Stimulated activated CD8-positive, alpha-beta memory T cell treated with anti-CD3 and anti-CD28 coated beads, Interleukin-15, amount 100 ng/mL, for 24 hours (primary cell): ENCODE results near the gene CCDC188.
"Not testable (repeated sequence)": the region's sequence is repeated elsewhere in the genome, so short reads cannot be mapped to it uniquely, and the experiment has no call there.

Experiments used
- DNase-seq: peaks from one replicate; pipeline ENCODE4 v3.0.0-alpha.2; 2020; ENCODE audit warnings: low read depth

The CCDC188 gene

GRCh38 chr22:20169253-20169822, 18.5 kb upstream of the CCDC188 start:
- no peak for DNase-seq

DNA sequence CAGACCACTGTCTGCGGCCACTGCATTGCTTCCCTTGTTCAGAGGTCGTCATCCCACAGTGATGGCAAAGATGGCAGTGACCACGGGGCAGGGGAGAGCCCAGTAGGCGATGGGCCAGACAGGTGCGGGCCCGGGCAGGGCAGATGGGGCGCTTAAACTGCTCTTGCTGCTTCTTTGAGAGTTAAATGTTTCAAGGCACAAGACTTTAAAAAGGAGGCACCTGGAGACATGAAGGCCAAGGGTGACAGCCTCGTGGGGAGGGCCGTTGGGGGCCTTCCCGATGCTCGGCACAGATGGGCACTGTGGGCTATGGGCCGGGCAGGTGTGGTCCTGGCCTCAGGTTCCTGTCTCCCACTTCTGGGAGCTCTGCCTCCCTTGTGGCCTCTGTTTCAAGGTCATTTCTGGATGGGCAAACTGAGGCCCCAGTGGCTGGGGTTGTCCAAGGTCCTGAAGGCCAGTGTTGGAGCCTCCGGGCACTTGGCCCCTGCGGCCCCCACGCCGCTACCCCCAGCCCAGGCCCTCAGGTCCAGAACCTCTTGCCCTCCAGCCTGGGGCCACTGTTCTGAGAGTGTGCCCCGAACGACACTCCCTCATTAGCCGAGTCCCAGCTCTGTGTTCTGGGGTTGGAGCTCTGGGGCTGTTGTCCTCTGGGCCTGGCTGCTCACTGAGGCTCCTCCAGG, 16.9 kb upstream of the CCDC188 start:
- no peak for DNase-seq

- DNase-seq: no peak
Measured at GRCh38 chr22:20166703-20167102, 15.8 kb upstream of the CCDC188 start.

DNA sequence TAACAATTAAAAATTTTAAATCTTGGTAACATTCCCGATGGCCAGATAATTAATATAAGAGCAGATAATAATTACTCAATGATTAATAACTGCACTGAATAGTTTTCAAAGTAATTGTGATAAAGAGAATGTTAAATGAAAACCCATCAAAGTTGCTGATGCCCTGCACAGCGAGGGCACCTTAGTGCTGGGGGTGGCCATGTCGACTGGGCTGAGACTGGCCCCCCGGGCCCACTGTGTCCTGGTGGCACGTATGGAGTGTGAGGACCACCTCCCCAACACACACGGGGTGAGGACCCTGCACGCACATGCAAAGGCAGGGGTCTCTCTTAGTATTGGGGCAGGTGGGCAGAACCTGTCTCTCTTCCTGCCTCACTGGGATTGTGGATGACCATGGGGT, 15.1 kb upstream of the CCDC188 start:
- DNase-seq: no peak

DNA sequence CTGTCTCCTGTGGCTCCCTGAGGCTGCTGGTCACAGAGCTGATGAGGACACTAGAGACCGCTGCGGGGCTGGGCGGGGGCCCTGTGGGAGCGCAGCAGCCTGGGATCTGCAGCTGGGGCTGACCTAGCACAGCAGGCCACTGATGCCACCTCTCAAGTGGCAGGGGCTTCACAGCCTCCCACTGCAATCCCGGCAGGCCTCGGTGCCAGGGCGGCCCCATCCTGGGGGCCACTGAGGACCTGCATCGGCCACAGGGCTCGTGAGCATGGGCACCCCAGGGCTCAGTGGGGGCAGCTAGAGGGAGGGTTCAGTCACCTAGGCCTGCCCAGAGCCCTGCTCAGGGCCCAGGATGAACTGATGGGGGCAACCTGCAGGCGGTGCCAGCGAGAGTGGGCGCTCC, 14.6 kb upstream of the CCDC188 start:
- DNase-seq: no peak

DNA sequence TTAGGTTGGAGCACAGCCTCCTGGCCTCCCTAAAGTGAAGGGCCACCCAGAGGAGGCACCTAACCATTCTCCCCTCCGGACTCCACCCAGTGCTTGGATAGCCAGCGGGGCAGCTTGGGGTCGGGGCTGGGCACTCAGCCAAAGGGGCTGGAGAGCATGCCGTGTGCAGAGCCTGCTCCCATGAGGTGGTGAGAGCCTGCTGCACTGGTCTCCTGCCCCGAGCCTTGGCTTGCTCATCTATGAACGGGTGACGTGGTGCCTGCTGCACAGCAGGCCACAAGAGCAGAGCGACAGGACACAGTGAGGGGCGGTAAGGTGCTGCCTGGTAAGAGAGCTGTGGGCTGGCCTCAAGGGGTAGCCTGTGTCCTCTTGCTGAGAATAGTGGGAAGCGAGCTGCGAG, 14.0 kb upstream of the CCDC188 start:
- DNase-seq: no peak

GRCh38 chr22:20160041-20160440, 9.2 kb upstream of the CCDC188 start:
- DNase-seq: no peak

DNA sequence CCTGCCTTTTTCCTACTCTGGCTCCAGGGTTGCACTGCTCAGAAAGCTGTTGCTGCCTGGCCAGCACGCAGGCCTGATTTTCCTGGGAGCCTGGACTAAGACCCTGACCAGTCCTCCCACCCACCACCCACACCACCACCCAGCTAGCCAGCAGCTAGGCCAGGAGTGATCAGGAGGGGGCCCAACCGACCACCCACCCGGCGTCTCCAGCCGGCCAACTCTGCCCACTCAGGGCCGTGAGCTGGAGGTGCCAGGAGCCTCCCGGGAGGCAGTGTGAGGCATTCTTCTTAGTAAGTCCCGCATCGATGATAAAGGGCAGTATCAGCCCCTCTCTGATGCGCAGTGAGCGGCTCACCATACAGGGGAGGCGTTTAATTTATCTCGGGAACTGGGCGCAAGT, 8.7 kb upstream of the CCDC188 start:
- not testable (repeated sequence) for DNase-seq

DNA sequence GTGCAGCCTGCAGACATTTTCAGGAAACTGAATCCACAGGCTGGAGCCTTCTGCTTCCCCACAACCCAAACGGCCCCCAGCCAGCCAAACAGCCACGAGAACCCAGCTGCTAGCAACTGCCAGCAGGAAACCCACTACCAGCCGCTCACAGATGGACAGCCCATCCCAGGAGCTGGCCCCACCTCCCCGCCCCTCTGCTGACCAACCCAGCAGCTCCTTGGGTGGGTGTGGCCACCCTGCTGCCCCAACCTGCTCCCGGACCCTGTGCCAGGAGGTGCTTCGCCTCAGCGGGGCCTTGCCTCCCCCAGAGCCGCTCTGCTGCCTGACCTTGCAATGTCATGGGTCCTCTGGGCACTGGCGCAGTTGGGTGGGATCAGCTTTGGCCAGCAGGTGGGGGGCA, 8.2 kb upstream of the CCDC188 start:
- no peak for DNase-seq

GRCh38 chr22:20158391-20159036, 7.7 kb upstream of the CCDC188 start:
- DNase-seq: no peak

DNA sequence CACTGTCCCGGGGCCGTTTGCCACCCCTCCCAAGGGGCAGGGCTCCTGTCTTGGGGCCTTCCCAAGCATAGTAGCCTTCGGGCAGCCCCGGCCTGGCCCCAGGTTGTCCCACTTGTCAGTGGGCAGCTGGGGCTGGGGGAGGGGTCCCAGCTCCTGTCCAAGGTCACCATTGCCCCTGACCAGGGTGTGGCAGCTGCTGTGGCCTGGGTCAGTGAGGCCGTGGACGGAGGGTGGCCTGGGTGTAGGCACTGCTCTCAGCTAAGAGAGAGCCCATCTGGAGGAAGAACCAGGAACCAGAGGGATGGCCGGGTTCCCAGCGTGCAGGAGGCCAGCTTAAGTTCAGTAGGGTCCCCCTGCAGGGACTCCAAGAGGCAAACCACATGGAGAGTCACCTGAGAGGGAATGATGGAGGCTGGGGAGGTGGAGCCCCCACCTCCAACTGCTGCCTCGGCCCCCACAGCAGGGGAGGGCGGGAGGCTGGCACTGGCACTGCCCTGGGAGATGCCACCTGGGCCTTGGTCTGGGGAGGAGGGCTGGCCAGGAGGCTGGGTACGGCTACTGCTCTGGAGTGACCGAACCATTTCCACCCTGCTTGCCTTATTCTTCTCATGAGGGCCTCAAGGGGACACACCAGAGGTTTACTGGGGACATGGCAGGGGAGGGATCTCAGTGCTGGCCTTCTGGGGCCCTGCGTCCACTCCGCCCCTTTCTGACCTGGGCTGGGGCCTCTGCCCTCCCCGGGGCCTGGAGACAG, 6.8 kb upstream of the CCDC188 start:
- no peak for DNase-seq

DNA sequence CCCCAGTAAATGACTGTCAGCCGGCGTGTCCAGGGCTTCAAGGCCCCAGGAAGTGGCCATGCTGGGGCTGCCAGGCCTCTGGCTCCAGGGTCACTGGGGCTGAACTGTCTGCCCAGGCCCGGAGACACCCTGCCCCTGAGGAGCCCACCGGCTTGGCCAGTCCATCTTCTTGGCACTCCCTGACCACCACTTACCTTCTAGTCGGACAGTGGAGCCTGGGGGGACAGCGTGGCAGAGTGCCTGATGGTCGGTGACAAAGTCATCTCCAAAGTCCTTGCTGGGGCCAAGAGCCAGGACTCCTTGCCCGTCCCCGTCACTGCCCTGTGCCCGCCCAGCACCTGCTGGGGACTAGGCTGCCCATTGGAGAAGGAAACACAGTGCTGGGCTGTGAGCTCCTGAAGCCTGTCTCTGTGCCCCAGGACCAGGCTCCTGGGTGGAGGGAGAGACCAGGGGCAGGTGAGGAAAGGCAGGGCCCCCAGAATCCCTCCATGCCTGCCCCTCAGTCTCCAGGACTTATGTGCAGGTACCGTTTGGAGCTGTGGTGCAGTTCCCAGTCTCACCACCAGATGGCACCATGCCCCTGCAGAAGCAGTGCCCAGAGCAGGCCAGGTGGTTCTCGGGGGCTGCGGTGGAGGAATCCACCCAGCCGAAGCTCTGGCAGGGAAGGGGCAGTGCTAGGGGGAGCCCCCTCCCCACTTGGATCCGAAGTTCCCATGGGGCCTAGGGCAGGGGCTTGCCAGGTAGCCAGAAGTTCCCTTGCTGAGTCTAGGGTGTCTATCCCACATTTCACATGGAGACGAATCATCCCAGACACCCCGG, 6.0 kb upstream of the CCDC188 start:
- peak; percentile 92 for DNase-seq

GRCh38 chr22:20156042-20156389, 5.2 kb upstream of the CCDC188 start:
- no peak for DNase-seq

DNA sequence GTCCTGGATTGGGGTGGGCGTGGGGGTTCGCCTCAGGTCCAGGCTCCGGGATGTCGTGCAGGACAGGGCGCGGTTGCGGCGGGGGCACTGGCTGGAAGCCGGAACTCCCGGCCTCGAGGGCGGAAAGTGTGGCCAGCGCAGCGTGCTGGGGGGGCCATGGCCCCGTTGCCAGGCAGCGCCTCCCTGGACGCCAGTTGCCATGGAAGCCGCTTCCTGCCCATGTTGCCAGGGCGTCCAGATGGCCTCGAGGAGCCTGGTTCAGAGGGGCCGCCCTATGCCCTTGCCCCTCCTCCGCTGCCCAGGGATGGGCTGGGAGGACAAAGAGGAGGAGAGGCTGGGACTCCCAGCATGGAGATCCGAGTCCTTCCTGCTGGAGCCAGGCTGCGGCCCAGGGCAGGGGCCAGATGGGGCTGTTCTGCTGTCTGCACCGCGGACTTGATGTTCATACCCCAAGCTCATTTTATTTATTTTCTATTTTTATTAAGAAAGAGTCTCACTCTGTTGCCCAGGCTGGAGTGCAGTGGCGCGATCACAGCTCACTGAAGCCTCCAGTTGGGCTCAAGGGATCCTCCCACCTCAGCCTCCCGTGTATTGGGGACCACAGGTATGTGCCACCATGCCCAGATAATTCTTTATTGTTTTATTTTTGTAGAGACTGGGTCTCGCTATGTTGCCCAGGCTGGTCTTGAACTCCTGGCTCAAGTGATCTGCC, 4.6 kb upstream of the CCDC188 start:
- DNase-seq: no peak

GRCh38 chr22:20154602-20155187, 3.8 kb upstream of the CCDC188 start:
- no peak for DNase-seq

DNA sequence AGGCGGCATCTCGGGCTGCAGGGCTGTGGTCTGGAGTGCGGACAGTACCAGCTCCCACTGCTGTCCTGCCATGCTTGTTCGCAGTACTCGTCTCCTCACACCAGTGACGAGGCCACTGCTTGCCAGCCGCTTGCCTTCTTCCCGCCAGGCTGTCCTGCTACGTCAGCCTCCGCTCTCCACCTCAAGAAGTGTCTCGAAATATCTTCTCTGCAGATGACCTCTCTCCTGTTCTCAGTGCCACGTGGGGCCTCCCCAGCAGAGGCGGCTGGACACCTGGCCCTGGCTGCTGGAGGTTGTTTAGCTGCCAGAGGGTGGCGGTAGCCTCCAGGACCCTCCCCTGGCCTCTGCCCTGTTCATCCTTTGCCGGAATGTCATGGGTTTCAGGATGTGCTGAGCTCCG, 3.1 kb upstream of the CCDC188 start:
- no peak for DNase-seq

DNA sequence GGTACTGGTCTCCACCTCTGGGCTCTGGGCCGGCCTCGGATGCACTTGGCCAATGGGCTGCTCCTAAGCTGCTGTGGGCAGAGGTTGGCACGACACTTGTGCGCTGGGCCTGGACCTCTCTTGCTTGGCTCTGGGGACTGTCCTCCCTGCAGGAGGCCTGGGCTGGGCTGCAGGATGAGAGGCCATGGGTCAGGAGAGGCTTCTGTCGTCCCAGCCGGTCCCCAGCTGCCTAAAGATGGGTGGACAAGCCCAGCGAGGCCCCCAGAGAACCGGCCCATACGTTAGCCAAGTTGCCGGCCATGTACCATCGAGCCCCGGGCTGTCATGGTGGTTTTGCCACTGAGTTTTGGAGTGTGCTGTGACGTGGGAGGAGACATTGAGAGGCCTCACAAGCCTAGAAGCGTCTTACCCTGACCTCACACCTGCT, 1.6 kb upstream of the CCDC188 start:
- no peak for DNase-seq

- DNase-seq: no peak
Measured at GRCh38 chr22:20151276-20151588, 377 bp upstream of the CCDC188 start.

DNA sequence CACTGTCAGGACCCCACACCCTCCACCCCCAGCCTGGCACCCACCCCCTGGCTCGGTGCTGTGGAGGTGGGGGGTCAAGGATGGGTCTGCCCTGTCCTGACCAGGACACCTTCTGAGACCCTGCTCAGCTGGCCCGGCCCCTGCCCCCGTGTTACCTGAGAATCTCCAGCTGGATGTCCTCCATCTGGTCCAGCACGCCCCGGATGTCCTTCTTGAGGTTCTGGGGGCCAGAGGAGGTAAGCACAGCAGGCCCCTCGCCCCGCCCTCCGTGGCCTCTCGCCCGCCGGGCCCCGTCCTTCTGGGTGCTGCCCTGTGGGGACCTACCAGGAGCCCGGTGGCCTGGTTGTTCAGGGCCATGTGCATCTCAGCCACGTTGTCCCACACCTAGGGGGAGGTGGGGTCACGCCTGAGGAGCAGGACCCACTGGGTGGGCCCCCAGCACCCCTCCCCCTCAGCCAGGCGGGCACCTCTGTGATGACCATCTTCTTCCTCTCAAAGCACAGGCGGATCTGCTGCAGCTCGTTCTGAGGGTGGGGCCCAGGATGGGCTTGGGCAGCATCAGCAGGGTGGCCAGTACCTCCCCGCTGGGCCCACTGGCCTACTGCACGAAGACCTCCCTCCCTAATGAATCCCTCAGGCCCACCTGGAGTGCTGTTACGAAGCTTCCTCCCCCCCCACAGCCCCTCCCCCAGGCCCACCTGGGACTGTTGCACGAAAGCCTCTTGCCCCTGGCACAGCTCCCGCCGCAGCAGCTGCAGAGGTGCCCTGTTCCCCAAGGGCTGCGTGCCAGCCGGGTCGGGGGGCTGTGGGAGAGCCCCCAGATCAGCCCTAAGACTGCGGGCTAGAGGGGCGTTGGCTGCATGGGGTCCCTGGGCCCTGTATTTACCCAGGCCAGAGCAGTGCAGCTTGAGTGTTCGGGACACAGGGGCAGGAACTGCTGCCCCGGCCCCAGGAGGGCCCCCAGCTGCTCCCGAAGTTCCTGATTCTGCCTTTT, 1.3 kb downstream of the CCDC188 start:
- DNase-seq: no peak

DNA sequence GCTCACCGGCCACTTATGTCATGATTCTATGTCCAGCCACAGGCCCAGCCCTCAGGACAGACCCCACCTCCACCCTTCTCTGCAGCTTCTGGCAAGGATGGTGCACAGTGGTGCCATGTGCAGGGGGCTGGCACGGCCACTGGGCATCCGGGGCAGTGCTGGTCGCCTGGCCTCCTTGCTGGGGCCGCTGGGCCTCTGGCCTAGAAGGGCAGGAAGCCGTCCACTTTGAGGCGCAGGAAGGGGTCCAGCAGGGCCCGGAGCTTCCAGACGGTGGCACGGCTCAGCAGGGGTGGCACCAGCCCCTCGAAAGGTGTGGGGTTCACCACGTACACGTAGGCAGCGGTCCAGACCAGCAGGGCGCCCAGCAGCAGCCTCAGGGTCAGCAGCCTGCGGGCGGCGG, 2.4 kb downstream of the CCDC188 start:
- DNase-seq: no peak
